GM18502 (cell line): ENCODE data around the gene AOAH.
"Not testable (repeated sequence)": the region's sequence is repeated elsewhere in the genome, so short reads cannot be mapped to it uniquely, and the experiment has no call there.

Source experiments
- ATAC-seq: cut with Tn5 transposase; IDR thresholded peaks from one replicate; pipeline ENCODE4 v1.9.1; 2021; ENCODE audit warnings: mild to moderate bottlenecking; ENCODE audit not compliant: unreplicated experiment, poor library complexity

AOAH gene

DNA sequence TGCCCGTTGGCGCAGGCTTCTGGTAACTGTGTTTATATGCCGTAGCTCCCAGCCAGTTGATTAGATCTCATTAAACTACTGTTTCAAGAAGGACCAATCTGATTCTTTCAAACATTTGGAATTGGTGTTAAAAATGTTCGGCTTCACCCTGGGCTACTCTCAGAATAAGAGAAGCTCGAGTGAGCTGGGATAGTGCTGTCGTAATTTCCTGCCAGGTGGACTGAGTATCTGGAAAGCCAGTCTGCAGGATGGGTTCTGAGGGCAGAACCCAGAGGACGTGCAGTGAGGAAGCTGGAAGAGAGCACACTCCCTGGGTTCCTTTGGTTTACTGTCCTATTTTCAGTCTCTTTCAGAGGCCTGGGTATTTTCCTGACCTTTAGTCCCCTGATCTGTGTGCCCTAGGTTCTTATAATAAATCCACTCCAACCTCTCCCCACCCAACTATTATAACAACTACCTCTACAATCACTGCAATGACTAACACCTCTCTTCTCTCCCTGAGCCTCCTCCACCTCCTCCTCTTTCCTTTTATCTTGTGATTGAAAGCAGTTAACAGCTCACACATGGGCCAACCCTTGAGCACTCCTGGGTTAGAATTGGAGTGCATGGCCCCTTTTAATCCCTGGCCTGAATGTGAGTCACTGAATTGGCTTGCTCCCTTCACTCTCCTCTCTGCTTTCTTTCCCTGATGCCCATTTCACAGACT, 63.0 kb downstream of the AOAH start:
- no peak for ATAC-seq

DNA sequence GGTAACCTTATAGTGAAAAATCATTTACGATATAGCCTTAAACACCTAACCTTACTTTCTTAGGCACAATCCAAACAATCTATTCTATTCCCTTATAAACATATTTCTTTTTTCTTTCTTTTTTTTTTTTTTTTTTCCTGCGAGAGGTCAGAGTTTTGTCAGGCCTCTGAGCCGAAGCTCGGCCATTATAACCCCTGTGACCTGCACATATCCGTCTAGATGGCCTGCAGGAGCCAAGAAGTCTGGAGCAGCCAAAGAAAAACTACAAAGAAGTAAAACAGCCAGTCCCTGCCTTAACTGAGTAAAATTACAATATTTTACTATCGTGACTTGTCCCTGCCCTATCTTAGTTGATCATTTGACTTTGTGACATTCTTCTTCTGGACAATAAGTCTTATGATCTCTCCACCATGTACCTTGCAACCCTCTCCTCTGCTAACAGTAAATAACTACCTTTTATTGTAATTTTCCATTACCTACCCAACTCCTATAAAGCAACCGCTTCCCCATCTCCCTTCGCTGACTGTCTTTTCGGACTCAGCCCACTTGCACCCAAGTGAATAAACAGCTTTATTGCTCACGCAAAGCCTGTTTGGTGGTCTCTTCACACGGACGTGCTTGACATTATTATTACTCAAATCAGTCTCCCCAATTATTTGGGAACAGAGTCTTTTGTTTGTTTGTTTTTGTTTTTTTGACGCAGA, 64.5 kb downstream of the AOAH start:
- no peak for ATAC-seq

DNA sequence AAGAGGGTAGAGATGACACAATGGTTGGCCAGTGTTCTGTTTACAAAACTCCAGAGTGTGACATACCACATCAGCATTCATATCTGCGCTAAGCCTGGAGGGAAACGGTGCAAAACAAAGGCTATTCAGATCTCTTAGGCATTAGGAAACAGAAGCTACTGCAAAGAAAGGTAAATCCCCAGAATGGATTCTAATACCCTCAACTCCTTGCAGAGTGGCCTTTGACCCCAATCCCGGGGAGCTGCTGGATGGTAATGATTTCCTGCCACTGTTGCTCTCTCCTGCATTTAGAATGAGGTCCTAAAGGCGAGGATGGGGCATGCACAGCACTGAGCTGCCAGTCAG, 65.2 kb downstream of the AOAH start:
- no peak for ATAC-seq

DNA sequence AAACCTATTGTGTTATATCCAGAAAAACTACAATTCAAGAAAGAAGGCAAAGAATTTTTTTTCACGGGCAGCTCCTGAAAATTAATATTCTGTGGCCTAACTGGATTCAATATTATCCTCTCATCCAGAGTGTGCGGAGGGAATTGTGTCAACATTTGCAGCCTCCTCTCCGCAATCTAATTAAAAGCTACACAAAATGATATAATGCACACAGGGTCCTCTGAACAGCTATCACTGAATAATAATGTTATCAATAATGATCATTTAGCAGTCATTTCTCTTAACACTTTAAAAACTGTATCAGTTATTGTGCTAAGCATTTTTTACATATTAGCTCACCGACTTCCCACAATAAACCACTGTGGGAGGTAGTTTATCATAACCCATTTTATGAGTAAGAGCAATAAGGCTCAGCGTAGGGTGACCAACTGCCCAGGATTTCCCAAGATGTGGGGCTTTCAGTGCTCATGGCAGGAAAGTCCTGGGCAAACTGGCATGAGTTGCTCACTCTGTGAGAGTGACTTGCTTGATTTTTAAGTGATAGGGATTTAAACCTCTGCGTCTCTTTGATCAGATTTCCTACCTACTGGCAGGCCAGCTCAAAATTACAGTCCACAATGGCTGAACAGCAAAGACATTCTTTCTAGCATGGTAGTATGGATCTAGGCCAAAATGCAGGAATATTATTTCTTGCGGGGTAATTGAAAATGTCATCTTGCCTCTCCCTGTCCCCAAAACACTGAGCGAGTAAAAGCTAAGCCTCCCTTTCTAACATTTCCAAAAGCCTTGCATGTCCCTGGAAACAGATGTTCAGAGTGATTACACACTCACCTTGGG, 65.7 kb downstream of the AOAH start:
- no peak for ATAC-seq

DNA sequence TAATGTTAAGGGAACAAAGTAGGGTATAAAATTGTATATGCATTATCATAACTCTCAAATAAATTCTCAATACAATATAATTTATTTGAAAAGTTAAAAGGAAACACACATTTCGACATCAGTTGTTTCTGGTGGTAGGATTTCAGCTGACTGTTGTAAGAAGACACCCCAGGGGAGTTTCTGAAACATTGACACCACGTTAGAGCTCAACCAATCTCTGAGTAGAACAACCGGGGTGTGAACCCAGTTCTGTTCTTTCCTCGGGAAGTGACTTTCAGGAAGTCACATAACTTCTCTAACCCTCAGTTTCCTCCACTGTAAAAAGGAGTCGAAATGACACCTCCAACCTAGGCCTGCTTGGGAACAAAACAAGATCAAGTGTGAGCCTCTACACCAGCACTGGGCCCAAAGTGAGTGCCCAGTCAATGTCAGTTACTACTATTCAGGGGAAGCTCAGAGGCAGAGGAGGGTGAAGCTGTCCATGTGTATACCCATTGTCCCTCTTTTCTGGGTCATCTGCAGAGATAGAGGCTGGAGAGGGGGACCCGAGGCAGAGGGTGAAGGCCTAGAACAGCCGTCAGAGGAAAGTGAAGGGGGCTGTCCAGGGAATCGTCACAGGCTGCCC, 67.1 kb downstream of the AOAH start:
- ATAC-seq, result no peak

DNA sequence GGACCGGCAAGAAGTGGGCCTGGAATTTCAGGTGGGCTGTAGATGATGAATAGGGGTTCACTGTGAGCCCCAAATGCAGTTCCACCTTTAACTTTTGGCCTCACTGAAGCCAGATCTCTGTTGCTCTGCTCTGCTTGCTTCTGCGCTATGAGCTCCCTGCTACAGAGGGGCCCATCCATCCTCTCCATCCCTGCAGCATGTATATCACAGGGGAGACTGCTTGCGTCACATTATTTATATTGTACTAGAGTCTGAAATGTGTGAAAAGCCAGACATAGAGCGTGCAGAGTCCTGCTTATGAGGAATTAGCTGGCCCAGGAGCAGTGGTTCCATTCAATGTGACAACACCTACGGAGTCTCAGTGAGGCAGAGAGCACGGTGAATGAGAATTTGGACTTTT, 69.9 kb downstream of the AOAH start:
- no peak for ATAC-seq

DNA sequence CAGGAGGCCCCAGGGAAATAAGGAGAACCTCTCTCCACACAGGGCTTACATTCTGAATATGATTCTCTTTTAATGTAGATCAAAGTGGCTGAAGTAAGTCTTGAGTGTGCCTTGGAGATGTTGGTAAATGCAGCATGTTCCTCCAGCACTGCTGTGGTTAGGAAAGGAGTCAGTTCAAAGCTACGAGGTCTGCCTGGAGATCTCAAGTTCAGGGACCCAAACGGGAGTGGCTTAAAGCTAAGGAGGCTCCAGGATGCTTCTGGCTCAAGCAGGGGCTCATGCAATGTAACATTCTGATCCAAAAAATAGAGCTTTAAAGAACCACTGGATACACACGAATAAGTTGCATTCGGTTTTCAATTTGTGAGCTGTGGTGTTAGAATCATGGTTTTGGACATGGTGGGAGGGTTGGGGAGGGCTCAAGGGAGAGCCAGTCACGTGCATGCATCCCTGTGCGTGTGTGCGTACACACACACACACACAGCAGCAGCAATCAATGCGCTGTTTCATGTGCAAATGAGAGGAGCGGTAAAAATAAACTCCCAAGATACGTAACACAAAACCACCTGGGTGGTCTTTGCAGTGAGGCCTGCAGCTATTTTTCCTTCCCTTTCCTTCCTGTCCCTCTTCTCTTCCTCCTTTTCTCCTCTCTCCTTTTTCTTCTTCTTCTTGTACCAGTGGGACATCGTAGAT, 70.5 kb downstream of the AOAH start:
- no peak for ATAC-seq

DNA sequence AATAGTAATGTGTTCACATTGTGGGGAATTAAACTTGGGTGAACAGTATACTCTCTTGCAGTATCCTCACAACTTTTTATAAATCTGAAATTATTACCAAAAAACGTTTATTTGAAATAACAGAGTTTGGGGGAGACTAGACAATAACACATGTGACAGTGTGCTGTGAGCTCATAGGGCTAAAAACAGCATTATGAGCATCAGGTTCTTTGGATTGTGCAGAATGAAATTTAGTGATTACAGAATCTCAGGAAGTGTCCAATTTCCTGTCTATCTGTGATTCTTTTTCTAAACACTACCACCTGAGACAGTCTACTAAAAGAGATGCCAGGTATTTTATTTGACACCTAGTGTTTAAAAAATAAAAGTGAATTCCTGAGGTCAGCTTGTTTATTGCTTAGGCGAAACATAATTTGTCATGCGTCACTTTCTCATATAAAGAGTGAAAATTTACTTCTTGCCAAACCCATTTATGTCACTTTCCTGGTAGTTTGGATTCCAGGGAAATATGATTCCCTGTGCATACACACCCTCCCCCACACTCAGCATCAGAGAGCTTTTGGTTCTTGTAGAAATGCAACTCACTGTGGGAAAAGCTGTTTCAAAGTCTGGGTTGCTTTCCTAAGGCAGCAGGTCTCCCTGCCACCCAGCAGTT, 71.2 kb downstream of the AOAH start:
- ATAC-seq, result no peak

DNA sequence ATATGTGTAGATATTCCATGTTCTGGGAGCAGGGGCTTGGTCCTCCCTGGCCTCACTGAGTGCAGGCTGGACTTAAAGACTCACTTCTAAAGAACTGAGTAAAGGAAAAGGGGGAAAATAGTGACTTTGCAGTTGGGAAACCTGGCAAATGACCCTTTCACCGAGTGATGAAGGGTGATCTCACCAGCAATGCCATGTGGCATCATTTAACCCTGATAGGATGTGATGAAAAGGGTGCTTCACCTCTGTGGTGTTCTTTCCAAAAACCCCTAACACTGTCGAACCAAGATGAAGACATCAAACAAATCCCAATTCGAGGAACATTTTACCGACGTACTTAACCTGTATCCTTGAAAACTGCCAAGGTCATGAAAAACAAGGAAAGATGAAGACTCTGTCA, 71.9 kb downstream of the AOAH start:
- no peak for ATAC-seq

DNA sequence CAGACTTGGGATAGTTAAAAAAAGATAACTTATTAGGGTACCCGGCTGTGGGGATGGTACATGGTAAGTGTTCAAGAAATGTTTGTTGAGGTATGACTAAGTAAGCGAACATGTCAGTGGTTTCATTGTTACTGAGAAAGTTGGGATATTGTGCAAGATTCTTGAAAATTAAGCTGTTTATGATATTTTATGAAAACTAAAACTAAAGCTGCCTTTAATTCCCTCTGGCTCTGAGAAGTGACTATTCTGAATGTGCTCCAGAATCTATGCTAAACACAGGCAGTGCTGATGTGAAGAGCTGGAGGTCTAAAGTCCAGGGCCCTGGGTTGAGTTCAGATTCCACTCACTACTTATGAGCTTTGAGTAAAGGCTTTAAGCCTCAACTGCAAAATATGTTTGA, 72.9 kb downstream of the AOAH start:
- ATAC-seq, result no peak

DNA sequence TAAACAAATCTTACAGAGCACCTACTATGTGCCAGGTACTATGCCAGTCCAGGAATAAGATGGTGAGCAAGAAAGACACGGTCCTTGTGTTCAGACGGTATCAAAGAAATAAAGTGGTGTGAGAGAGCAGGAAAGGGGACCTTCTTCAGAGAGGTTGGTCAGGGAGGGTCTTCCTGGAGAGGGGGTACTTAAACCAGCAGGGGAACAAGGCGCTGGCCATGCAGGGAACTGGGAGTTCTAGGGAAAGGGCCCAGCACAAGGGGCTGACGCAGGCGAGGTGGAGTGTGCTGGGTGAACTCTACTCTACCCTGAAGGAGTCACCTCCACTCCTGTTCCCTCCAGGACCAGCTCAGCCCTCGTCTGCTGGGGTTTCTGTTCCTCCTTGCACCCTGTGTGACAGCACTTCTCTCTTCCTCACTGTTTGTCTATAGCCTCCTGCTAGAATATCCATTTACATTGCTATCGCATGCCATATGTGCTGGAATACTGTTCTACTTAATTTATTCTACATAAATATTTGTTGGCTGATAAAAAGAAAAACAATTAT, 73.5 kb downstream of the AOAH start:
- no peak for ATAC-seq

DNA sequence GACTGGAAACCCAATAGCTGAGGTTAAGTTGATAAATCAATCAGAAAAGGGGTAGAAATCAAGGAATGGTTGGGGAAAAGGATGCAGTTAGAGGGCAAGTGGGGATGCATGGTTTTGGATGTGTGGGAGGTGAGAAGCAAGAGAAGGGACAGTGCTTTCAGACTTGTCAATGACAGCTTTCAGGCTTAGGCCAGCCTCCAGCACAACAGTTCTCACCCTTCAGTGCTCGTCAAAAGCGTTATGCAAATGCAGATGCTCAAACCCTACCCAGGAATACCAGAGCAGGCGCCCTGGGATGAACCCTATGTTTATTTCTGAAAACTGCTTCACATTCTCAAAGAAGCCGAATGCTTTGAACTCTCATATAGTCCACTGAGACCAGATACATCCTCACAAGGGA, 74.0 kb downstream of the AOAH start:
- no peak for ATAC-seq

DNA sequence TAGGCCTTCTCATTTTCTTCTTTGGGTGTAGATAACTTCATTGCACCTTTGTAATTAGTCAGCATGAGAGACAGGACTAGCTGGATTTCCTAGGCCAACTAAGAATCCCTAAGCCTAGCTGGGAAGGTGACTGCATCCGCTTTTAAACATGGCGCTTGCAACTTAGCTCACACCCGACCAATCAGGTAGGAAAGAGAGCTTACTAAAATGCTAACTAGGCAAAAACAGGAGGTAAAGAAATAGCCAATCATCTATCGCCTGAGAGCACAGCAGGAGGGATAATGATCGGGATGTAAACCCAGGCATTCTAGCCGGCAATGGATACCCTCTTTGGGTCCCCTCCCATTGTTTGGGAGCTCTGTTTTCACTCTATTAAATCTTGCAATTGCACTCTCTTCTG, 75.0 kb downstream of the AOAH start:
- ATAC-seq, result not testable (repeated sequence)

DNA sequence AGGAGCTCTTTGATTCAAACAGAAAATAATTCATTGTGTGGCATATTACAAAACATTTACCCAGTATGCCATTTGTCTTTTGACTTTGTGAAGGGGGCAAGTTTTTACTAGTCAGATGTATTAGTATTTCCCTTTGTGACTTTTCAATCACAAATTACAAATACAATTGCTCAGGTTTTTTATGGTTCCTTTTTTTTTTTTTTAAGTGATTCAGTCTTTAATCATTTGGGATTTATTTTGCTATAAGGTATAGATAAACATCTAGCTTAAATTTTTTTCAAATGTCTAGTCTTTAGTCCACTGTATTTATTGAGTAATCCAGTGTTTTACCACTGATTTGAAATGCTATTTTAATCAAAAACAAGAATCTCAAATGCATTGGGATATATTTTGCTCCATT, 75.9 kb downstream of the AOAH start:
- ATAC-seq, result no peak

DNA sequence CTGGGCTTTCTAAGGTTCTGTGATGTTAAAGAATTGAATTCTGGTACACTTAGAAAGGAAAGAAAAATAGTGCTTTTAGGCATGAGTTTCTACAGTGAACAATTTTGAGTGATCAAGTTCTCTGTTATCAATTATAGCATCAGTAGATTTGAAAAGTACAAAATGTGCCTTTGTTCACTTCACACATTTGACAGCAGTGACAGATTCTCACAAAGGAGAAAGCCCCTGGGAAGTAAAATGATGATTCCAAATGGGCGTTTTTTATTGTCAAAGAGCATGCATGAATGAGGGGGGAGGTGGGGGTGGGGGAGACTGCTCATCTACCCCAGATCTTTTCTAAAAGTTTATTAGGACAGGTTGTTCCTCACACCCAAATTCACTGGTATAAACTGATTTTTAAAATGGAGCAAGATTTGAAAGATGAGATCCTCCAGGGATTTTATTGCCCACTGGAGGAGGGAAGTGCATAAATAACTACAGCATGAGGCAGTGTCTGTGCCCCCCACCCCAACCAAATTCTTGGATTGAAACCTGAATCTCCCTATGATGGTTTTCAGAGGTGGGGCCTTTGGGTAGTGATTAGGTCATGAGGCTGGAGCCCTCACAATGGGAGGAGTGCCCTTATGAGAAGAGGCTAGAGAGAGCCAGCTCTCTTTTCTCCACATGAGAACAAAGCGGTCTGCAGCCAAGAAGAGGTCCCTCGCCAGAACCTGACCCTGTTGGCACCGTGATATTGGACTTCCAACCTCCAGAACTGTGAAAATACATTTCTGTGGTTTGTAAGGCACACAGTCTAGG, 79.5 kb downstream of the AOAH start:
- no peak for ATAC-seq

DNA sequence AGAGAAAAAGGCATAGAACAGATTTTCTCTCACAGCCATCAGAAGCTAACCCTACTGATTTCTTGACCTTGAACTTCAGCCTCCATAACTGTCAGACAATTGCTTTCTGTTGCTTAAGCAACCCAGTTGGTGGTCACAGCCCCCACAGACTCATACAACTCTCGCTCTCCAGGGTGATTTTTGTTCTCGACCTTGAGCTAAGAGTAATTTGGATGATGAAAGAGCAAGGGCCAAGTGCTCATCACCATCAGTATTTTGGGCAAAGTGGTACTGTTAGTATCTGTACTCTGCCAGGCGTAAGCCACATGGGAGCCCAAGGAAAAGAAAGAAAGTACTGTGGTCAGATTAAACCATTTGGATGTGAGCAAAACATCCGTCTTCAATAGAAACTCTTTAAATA, 81.9 kb downstream of the AOAH start:
- ATAC-seq, result no peak

DNA sequence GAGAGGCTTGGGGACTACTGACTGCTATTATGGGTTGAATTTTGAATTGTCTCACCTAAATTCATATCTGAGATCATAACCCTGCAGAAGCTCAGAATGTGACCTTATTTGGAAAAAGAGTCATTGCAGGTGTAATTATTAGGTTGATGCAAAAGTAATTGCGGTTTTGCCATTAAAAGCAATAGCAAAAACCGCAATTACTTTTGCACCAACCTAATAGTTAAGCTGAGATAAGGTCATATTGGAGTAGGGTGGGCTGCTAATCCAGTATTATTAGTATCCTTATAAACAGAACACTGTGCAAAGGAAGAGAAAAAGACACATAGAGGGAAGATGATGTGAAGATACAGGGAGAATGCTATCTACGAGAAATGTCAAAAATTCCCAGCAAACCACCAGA, 82.3 kb downstream of the AOAH start:
- ATAC-seq, result no peak

DNA sequence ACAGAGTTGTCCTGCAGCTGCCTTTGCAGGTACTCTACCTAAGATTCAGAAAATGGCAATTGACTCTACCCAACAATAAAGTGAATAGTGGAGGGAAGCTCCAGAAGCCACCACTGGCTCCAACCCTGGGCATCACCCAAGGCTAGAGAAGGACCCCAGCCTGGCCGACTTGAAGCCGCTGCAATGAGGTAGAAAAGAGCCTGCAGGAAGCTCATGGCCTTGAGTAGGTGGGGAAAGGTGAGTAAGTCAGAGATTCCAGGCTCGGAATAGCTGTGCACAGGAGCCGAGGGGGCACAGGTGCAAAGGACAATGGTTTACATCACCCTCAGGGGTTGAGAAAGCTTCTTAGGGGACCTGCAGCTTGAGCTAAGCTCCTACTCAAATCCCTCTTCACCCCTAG, 83.6 kb downstream of the AOAH start:
- no peak for ATAC-seq

DNA sequence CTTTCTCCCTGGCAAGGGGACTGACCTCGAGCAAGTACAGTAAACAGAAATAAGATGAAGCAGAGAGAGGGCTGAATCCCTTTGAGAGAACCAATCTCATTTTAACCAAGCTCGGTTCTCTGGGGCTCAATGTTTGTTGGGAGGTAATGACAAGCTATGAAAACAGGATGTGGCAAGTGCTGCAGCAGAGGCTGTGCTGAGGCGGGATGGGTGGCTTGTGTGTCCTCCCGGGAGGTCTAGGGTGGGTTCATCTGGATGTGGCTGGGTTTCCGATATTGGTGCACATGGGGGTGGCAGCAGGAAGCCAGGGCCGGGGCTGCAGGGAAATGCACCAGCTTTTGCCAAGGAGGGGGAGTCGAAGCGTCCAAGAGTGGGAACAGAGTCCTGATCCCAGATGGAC, 84.5 kb downstream of the AOAH start:
- ATAC-seq, result no peak
